ENCODE data around the gene LMAN1L. TPM values are rescaled to one million over a fixed set of nuclear protein-coding genes. Genes with fewer than 3 reads are reported as not detected.
A peak's percentile ranks its signal among the peaks of the same experiment; 100 is the strongest.

Gene LMAN1L
- total RNA-seq, 1 donor from 2014 or later: not detected

GRCh38 chr15:74768771-74769342, 43.8 kb upstream of the LMAN1L start:
- TF ChIP-seq CTCF (IDR thresholded peaks at IDR 0.05; ENCODE audit: unreplicated experiment): peak; percentile 94
- H3K27me3 Mint-ChIP-seq (ENCODE audit: unreplicated experiment): peaks cover 5% of the 10 kb centered on the region
- H3K36me3 Mint-ChIP-seq (ENCODE audit: low read depth, unreplicated experiment): no peaks in the 10 kb centered on the region
- H3K4me3 Mint-ChIP-seq (ENCODE audit: unreplicated experiment): no peak overlapping the region
- no peaks in the 10 kb centered on the region for H3K9me3 Mint-ChIP-seq (ENCODE audit: unreplicated experiment)
- no peak overlapping the region for H3K27ac Mint-ChIP-seq (ENCODE audit: unreplicated experiment)
- DNase-seq (ENCODE audit: low spot score): peak; percentile 70
- peaks cover 9% of the 10 kb centered on the region for H3K4me1 Mint-ChIP-seq (ENCODE audit: unreplicated experiment)

- H3K27ac Mint-ChIP-seq (ENCODE audit: unreplicated experiment): no peak overlapping the region
- no peaks in the 10 kb centered on the region for H3K36me3 Mint-ChIP-seq (ENCODE audit: low read depth, unreplicated experiment)
- TF ChIP-seq CTCF (IDR thresholded peaks at IDR 0.05; ENCODE audit: unreplicated experiment): no peak
- no peak overlapping the region for H3K4me3 Mint-ChIP-seq (ENCODE audit: unreplicated experiment)
- H3K9me3 Mint-ChIP-seq (ENCODE audit: unreplicated experiment): no peaks in the 10 kb centered on the region
- H3K4me1 Mint-ChIP-seq (ENCODE audit: unreplicated experiment): peaks cover 9% of the 10 kb centered on the region
- H3K27me3 Mint-ChIP-seq (ENCODE audit: unreplicated experiment): peaks cover 5% of the 10 kb centered on the region
- no peak for DNase-seq (ENCODE audit: low spot score)
Measured at GRCh38 chr15:74769463-74770025, 43.1 kb upstream of the LMAN1L start.

- no peak for DNase-seq (ENCODE audit: low spot score)
- H3K4me1 Mint-ChIP-seq (ENCODE audit: unreplicated experiment): peaks cover 10% of the 10 kb centered on the region
- no peak overlapping the region for H3K27ac Mint-ChIP-seq (ENCODE audit: unreplicated experiment)
- no peaks in the 10 kb centered on the region for H3K36me3 Mint-ChIP-seq (ENCODE audit: low read depth, unreplicated experiment)
- no peak for TF ChIP-seq CTCF (IDR thresholded peaks at IDR 0.05; ENCODE audit: unreplicated experiment)
- no peaks in the 10 kb centered on the region for H3K9me3 Mint-ChIP-seq (ENCODE audit: unreplicated experiment)
- H3K4me3 Mint-ChIP-seq (ENCODE audit: unreplicated experiment): no peak overlapping the region
- H3K27me3 Mint-ChIP-seq (ENCODE audit: unreplicated experiment): peaks cover 5% of the 10 kb centered on the region
Measured at GRCh38 chr15:74770211-74770903, 42.3 kb upstream of the LMAN1L start.

GRCh38 chr15:74773329-74773728, 39.3 kb upstream of the LMAN1L start:
- no peak overlapping the region for H3K27ac Mint-ChIP-seq (ENCODE audit: unreplicated experiment)
- no peak for DNase-seq (ENCODE audit: low spot score)
- no peaks in the 10 kb centered on the region for H3K36me3 Mint-ChIP-seq (ENCODE audit: low read depth, unreplicated experiment)
- TF ChIP-seq CTCF (IDR thresholded peaks at IDR 0.05; ENCODE audit: unreplicated experiment): no peak
- H3K4me1 Mint-ChIP-seq (ENCODE audit: unreplicated experiment): peaks cover 37% of the 10 kb centered on the region
- H3K9me3 Mint-ChIP-seq (ENCODE audit: unreplicated experiment): no peaks in the 10 kb centered on the region
- H3K4me3 Mint-ChIP-seq (ENCODE audit: unreplicated experiment): no peak overlapping the region
- H3K27me3 Mint-ChIP-seq (ENCODE audit: unreplicated experiment): peaks cover 1% of the 10 kb centered on the region

- H3K27me3 Mint-ChIP-seq (ENCODE audit: unreplicated experiment): peaks cover 1% of the 10 kb centered on the region
- no peak for DNase-seq (ENCODE audit: low spot score)
- H3K9me3 Mint-ChIP-seq (ENCODE audit: unreplicated experiment): no peaks in the 10 kb centered on the region
- no peak overlapping the region for H3K4me3 Mint-ChIP-seq (ENCODE audit: unreplicated experiment)
- H3K36me3 Mint-ChIP-seq (ENCODE audit: low read depth, unreplicated experiment): no peaks in the 10 kb centered on the region
- no peak for TF ChIP-seq CTCF (IDR thresholded peaks at IDR 0.05; ENCODE audit: unreplicated experiment)
- no peak overlapping the region for H3K27ac Mint-ChIP-seq (ENCODE audit: unreplicated experiment)
- H3K4me1 Mint-ChIP-seq (ENCODE audit: unreplicated experiment): peaks cover 38% of the 10 kb centered on the region
Measured at GRCh38 chr15:74773731-74774252, 38.8 kb upstream of the LMAN1L start.

Data from endothelial cell (in vitro differentiated cells).